Measurements from ENCODE around the gene PISD.

DNA sequence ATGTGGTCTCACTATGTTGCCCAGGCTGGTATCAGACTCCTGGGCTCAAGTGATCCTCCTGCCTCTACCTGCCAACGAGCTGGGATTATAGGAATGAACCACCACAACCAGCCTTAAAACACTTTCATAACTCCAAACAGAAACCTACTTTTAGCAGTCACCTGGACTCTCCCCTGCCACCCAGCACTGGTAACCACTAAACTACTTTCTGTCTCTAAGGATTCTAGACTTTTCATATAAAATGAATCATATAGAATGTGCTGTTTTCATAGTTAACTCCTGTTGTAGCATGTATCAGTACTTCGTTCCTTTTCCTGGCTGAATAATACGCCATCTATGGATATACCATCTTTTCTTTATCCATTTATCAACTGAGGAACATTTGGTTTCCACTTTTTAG lies 29.4 kb upstream of the PISD start:
- TF ChIP-seq CTCF (tag by site-specific recombination; IDR thresholded peaks at IDR 0.05) (no peak), YY1 (tag by site-specific recombination; IDR thresholded peaks at IDR 0.05) (no peak), ZNF292 (tag by site-specific recombination; IDR thresholded peaks at IDR 0.05; ENCODE audit: borderline replicate concordance, low read depth) (no peak), KLF9 (tag by site-specific recombination; IDR thresholded peaks at IDR 0.05; ENCODE audit: low read depth) (no peak), ZSCAN23 (tag by site-specific recombination; IDR thresholded peaks at IDR 0.05) (no peak), ZNF274 (IDR thresholded peaks at IDR 0.05; ENCODE audit: low read length) (no peak), ZNF274 (tag by site-specific recombination; IDR thresholded peaks at IDR 0.05; ENCODE audit: borderline replicate concordance) (no peak), ZNF311 (tag by site-specific recombination; IDR thresholded peaks at IDR 0.05; ENCODE audit: borderline replicate concordance) (no peak), BCL11A (tag by site-specific recombination; IDR thresholded peaks at IDR 0.05; ENCODE audit: low read depth) (no peak), ZNF658 (tag by site-specific recombination; IDR thresholded peaks at IDR 0.05) (no peak)
